Heart left ventricle (tissue), 16 donors: ENCODE results near the gene HP1BP3. TPM values are rescaled to one million over a fixed set of nuclear protein-coding genes. Genes with fewer than 3 reads are reported as not detected.

ENCODE experiments used
- ATAC-seq, 4 donors: fragments of 200-7000 bp; cut with Tn5 transposase; one replicate each; pipeline ENCODE4 v1.9.1; 2020 to 2022; ENCODE audit warnings: moderate library complexity in 4 of 4, mild to moderate bottlenecking in 3 of 4, moderate number of reproducible peaks in 1 of 4
- DNase-seq, 5 donors: peaks; one replicate each; pipeline ENCODE4 v3.0.0-alpha.2; 2020
- H3K27ac ChIP-seq, 12 donors: fragments of 200-600 bp; sonication (generic) in 4 of 12; one replicate each; pipeline versions ENCODE4 v1.5.0 to v1.8.0; 2016 to 2022; ENCODE audit warnings: mild to moderate bottlenecking in 2 of 12
- H3K27me3 ChIP-seq, 9 donors: fragments of 200-600 bp; sonication (generic) in 2 of 9; one replicate each; pipeline versions ENCODE4 v1.5.1 to v1.8.0; 2016 to 2022; ENCODE audit warnings: mild to moderate bottlenecking in 3 of 9
- H3K36me3 ChIP-seq, 9 donors: fragments of 200-600 bp; sonication (generic) in 2 of 9; one replicate each; pipeline versions ENCODE4 v1.5.0 to v1.8.0; 2018 to 2022; ENCODE audit warnings: mild to moderate bottlenecking in 2 of 9
- H3K4me1 ChIP-seq, 12 donors: fragments of 200-600 bp; sonication (generic) in 4 of 12; one replicate each; pipeline versions ENCODE4 v1.5.0 to v1.8.0; 2016 to 2022; ENCODE audit warnings: mild to moderate bottlenecking in 3 of 12
- H3K4me3 ChIP-seq, 12 donors: fragments of 200-600 bp; sonication (generic) in 4 of 12; one replicate each; pipeline versions ENCODE4 v1.5.0 to v1.8.0; 2017 to 2022; ENCODE audit warnings: mild to moderate bottlenecking in 9 of 12, moderate library complexity in 4 of 12
- H3K9me3 ChIP-seq, 12 donors: fragments of 200-600 bp; sonication (generic) in 4 of 12; one replicate each; pipeline versions ENCODE4 v1.5.0 to v1.8.0; 2016 to 2022; ENCODE audit warnings: mild to moderate bottlenecking in 1 of 12
- CTCF ChIP-seq, 12 donors: fragments of 200-600 bp; sonication (generic) in 4 of 12; IDR thresholded peaks; one replicate each; pipeline versions ENCODE4 v1.5.0 to v1.8.0; 2018 to 2022; ENCODE audit warnings: antibody characterized with exemption in 12 of 12, mild to moderate bottlenecking in 5 of 12
- POLR2A ChIP-seq, 2 donors: fragments of 450-650 bp; IDR thresholded peaks; one replicate each; pipeline ENCODE4 v1.6.1; 2017; ENCODE audit warnings: antibody characterized with exemption in 2 of 2, mild to moderate bottlenecking in 2 of 2, moderate library complexity in 2 of 2
- WGBS, 4 donors: extraction: QIAGEN DNeasy Blood & Tissue Kit in 2 of 4; methylation state at CpG; one replicate each; pipeline versions ENCODE4 v1.1.5 to v1.1.7; 2013 to 2018; 5-methylcytosine and 5-hydroxymethylcytosine counted together
- intact Hi-C, 10 donors: fragments of 100-400 bp; cut with DNase I; formaldehyde crosslinking; loops; one replicate each; pipeline versions ENCODE4 v1.11.1 to v1.14.2; 2022
- long read RNA-seq, 3 donors: library from polyadenylated mRNA; unstranded; transcript quantifications; one replicate each; pipeline ENCODE4 v2.0.0, GENCODE V29; 2020 to 2021
- polyA plus RNA-seq, 2 donors: library from polyadenylated mRNA; stranded (reverse); fragments of 200-250 nt; gene quantifications; one replicate each; pipeline ENCODE4 v1.2.3, GENCODE V29; 2013
- total RNA-seq, 9 donors: library from RNA; depleted of rRNA in 2 of 9; stranded (reverse); fragments of >200 nt in 2 of 9; fragmentation: NEBNext Ultra II Directional in 3 of 9; extraction: Animal tissue kit (Norgen Biotek cat#: 25700) in 3 of 9; gene quantifications; one replicate each; pipeline versions ENCODE4 v1.1.0 to v1.2.4, GENCODE V29; 2016 to 2023
- donor health status: ischemic (EF 13 %, LVEDD 7.1; RV severe dilation, severe dysfunction).
- donor health status: healthy with polysubstance abuse.
- donor health status: DM: no; HTN: yes; CAD: no.
- donor health status: DM: no; HTN: no; CAD: no.
- donor health status: ischemic (EF 25% LVEDD 6.9; RV normal size, moderate dysfunction).
- donor health status: ischemic (EF 25% LVEDD 5.7; RV mildly dilated, moderate dysfunction).
- donor health status: healthy.
- donor health status: DM: yes; HTN: yes; CAD: no.
- donor health status: ischemic (EF 35%, LVEDD 5.7; RV mildly dilated, moderate dysfunction).
- donor health status: nonischemic (EF 11% LVEDD 7.7; RV severe dilation, severe dysfunction).
- donor health status: DM: yes; HTN: yes; CAD: no.
- donor health status: PGD.
- donor health status: ischemic (EF 29% LVEDD 5.4; RV normal size, mild dysfunction).
- donor health status: nonischemic (EF 23%, LVEDD 6.1; RV moderate dilation, normal function).

Gene HP1BP3
- total RNA-seq: 100 to 1,000 TPM in 7 of 9 donors, 10 to 100 TPM in 2; 90.1 to 152 (median 132) TPM
- 10 to 100 TPM; 37.9 to 94.6 TPM for polyA plus RNA-seq
- long read RNA-seq, donor 1, partial matches to known transcripts: 11 of 132 reads
- long read RNA-seq, donor 1, other reads (novel, unspliced or antisense): 120 of 132 reads
- long read RNA-seq, donor 2, partial matches to known transcripts: 20 of 179 reads
- long read RNA-seq, donor 2, other reads (novel, unspliced or antisense): 152 of 179 reads
- long read RNA-seq, donor 3, partial matches to known transcripts: 5 of 106 reads
- long read RNA-seq, donor 3, other reads (novel, unspliced or antisense): 101 of 106 reads

GRCh38 chr1:20787029-20787839, at the start of gene HP1BP3:
Gene HP1BP3 (minus strand): TSS chr1:20787307. CDS start chr1:20780440, 6,867 bp downstream.
- Histone ChIP-seq H3K4me1 (peaks cover 3 to 42% (median 26%) of the 10 kb centered on the region in 12 donors), H3K27ac (peak within 1 kb of the TSS; percentile 84 to 100 (median 98)), H3K4me3 (peak within 1 kb of the TSS; percentile 77 to 99 (median 95)), H3K9me3 (no peaks in the 10 kb centered on the region), H3K27me3 (no peaks in the 10 kb centered on the region), H3K36me3 (no peaks in the 10 kb centered on the region)
- TF ChIP-seq POLR2A (IDR thresholded peaks at IDR 0.05): peak; percentile 13 to 34
- TF ChIP-seq CTCF (IDR thresholded peaks at IDR 0.05): peak in 1 of 12 donors; percentile 4
- DNase-seq (peak; percentile 78 to 90 (median 85)), ATAC-seq (peak; percentile 49 to 84 (median 76))
- WGBS, 4 donors: 0 to 1% (median 0%) methylated on average over 20 to 99 of the region's 99 CpGs
- intact Hi-C loops: loop anchor here in 3 of 10 donors (2.0 to 10.0 kb wide), 4 partner anchors 90 to 408 kb away; partner anchors contain the start of gene EIF4G3 (in 1 of the 3)

GRCh38 chr1:20836230-20836629, 49.1 kb upstream of the HP1BP3 start:
- H3K27ac ChIP-seq: no peak overlapping the region
- no peak for DNase-seq
- H3K9me3 ChIP-seq: no peaks in the 10 kb centered on the region
- H3K4me1 ChIP-seq: no peaks in the 10 kb centered on the region
- no peaks in the 10 kb centered on the region for H3K27me3 ChIP-seq
- H3K4me3 ChIP-seq: no peak overlapping the region
- intact Hi-C loops: no loop called here
- no peak for ATAC-seq
- H3K36me3 ChIP-seq: peaks cover 0 to 40% (median 26%) of the 10 kb centered on the region in 9 donors
- WGBS, 4 donors: 97 to 98% (median 98%) methylated on average over 4 of the region's 4 CpGs
- TF ChIP-seq POLR2A (IDR thresholded peaks at IDR 0.05): no peak
- TF ChIP-seq CTCF (IDR thresholded peaks at IDR 0.05): no peak

GRCh38 chr1:20834780-20835179, 47.7 kb upstream of the HP1BP3 start:
- Histone ChIP-seq H3K27me3 (no peaks in the 10 kb centered on the region), H3K9me3 (no peaks in the 10 kb centered on the region), H3K27ac (no peak overlapping the region), H3K4me1 (no peaks in the 10 kb centered on the region), H3K36me3 (peaks cover 0 to 27% (median 14%) of the 10 kb centered on the region in 9 donors), H3K4me3 (no peak overlapping the region)
- intact Hi-C loops: no loop called here
- ATAC-seq (no peak), DNase-seq (no peak)
- TF ChIP-seq CTCF (IDR thresholded peaks at IDR 0.05): no peak
- no peak for TF ChIP-seq POLR2A (IDR thresholded peaks at IDR 0.05)

GRCh38 chr1:20834192-20834591, 47.1 kb upstream of the HP1BP3 start:
- TF ChIP-seq CTCF (IDR thresholded peaks at IDR 0.05) (no peak), POLR2A (IDR thresholded peaks at IDR 0.05) (no peak)

More at GRCh38 chr1:20834192-20834591, 47.1 kb upstream of the HP1BP3 start:
- 98 to 100% (median 100%) methylated on average over 1 of the region's 1 CpG for WGBS, 4 donors
- ATAC-seq (no peak), DNase-seq (no peak)
- intact Hi-C loops: no loop called here
- no peak overlapping the region for H3K4me3 ChIP-seq
- no peaks in the 10 kb centered on the region for H3K4me1 ChIP-seq
- H3K27me3 ChIP-seq: no peaks in the 10 kb centered on the region
- peaks cover 0 to 27% (median 10%) of the 10 kb centered on the region in 9 donors for H3K36me3 ChIP-seq
- H3K9me3 ChIP-seq: no peaks in the 10 kb centered on the region
- no peak overlapping the region for H3K27ac ChIP-seq
